Testis (tissue), 3 donors: ENCODE measurements around the gene CHST9. TPM values are rescaled to one million over a fixed set of nuclear protein-coding genes. Genes with fewer than 3 reads are reported as not detected.

Source experiments
- DNase-seq: peaks from one replicate; pipeline ENCODE4 v3.0.0-alpha.2; 2019
- H3K27ac ChIP-seq, 2 donors: fragments of 200-600 bp; sonication (generic); one replicate each; pipeline ENCODE4 v1.5.1; 2019
- H3K27me3 ChIP-seq: fragments of 200-600 bp; sonication (generic); one replicate; pipeline ENCODE4 v1.5.1; 2019
- H3K36me3 ChIP-seq: fragments of 200-600 bp; sonication (generic); one replicate; pipeline ENCODE4 v1.5.1; 2017; ENCODE audit warnings: low read depth; ENCODE audit errors: missing control alignments
- H3K4me1 ChIP-seq: fragments of 200-600 bp; sonication (generic); one replicate; pipeline ENCODE4 v1.5.1; 2019
- H3K4me3 ChIP-seq, 2 donors: fragments of 200-600 bp; sonication (generic); one replicate each; pipeline ENCODE4 v1.5.1; 2017 to 2019
- H3K9me3 ChIP-seq: fragments of 200-600 bp; sonication (generic); one replicate; pipeline ENCODE4 v1.5.1; 2017
- POLR2A ChIP-seq: fragments of 450-650 bp; IDR thresholded peaks from one replicate; pipeline ENCODE4 v1.6.1; 2017; ENCODE audit warnings: antibody characterized with exemption, mild to moderate bottlenecking, moderate library complexity
- WGBS, 2 donors: methylation state at CpG; one replicate each; pipeline ENCODE4 v1.1.5; 2018; 5-methylcytosine and 5-hydroxymethylcytosine counted together
- intact Hi-C: fragments of 100-400 bp; cut with DNase I; formaldehyde crosslinking; loops from one replicate; pipeline ENCODE4 v1.15.1; 2023; ENCODE audit warnings: low total_unique reads
- polyA plus RNA-seq: library from polyadenylated mRNA; stranded (reverse); fragments of 350-450 nt; fragmentation: Illumina TruSeq; extraction: RNeasy Lipid Tissue Mini Kit (QIAGEN cat#74804); gene quantifications from one replicate; pipeline ENCODE4 v1.2.3, GENCODE V29; 2014; ENCODE audit warnings: low read depth, low replicate concordance; ENCODE audit not compliant: insufficient read depth
- total RNA-seq, 2 donors: library from RNA; depleted of rRNA; stranded (reverse); fragments of >200 nt; gene quantifications; one replicate each; pipeline ENCODE4 v1.2.3, GENCODE V29; 2016
- TF ChIP-seq, protein P1 (sequence below), 3 experiments: fragments of 450-650 bp in 2 of 3; fragments of 200-600 bp in 1 of 3; sonication (generic) in 1 of 3; IDR thresholded peaks; one replicate each; pipeline ENCODE4 v1.5.1; 2016 to 2019; ENCODE audit warnings: antibody characterized with exemption in 3 of 3, mild to moderate bottlenecking in 2 of 3, moderate library complexity in 1 of 3

Gene CHST9
- total and polyA plus RNA-seq, 3 donors from 2014 or later: 9.6 to 25.5 (median 20.9) TPM

DNA sequence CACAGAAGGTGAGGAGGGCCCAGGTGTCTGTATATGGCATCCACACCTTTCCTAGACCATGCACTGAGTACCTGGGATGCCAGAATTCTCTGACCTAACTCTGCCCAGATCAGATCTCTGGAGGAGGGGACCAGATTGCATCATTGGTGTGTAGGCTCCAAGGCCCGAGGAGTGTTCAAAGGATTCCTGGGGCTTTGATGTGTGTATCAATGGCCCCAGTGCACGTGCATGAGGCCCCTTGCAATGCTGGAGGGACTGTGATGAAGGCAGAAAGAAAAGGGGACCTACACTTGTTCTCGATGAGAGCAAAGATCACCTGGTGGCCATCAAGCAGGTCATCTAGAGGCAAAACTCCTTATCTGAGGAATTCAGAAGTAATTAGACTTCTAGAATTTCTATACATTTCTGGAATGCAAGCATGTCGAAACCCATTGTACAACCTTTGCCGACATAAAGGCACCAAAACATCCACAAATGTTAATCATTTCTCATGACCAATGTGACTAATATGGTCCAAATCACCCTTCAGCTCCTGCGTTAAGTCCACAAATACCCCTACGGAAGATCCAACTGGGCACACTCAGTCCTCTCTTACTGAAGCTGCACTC, 123.5 kb downstream of the CHST9 start:
- Histone ChIP-seq H3K36me3 (no peaks in the 10 kb centered on the region), H3K4me3 (no peak overlapping the region), H3K4me1 (peaks cover 5% of the 10 kb centered on the region), H3K27ac (no peak overlapping the region), H3K27me3 (no peaks in the 10 kb centered on the region), H3K9me3 (no peaks in the 10 kb centered on the region)
- TF ChIP-seq, protein P1, sequence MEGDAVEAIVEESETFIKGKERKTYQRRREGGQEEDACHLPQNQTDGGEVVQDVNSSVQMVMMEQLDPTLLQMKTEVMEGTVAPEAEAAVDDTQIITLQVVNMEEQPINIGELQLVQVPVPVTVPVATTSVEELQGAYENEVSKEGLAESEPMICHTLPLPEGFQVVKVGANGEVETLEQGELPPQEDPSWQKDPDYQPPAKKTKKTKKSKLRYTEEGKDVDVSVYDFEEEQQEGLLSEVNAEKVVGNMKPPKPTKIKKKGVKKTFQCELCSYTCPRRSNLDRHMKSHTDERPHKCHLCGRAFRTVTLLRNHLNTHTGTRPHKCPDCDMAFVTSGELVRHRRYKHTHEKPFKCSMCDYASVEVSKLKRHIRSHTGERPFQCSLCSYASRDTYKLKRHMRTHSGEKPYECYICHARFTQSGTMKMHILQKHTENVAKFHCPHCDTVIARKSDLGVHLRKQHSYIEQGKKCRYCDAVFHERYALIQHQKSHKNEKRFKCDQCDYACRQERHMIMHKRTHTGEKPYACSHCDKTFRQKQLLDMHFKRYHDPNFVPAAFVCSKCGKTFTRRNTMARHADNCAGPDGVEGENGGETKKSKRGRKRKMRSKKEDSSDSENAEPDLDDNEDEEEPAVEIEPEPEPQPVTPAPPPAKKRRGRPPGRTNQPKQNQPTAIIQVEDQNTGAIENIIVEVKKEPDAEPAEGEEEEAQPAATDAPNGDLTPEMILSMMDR (IDR thresholded peaks at IDR 0.05): no peak
- TF ChIP-seq POLR2A: no peak
- 89 to 92% methylated on average over 7 of the region's 7 CpGs for WGBS, 2 donors
- no peak for DNase-seq
- intact Hi-C loops: no loop called here

DNA sequence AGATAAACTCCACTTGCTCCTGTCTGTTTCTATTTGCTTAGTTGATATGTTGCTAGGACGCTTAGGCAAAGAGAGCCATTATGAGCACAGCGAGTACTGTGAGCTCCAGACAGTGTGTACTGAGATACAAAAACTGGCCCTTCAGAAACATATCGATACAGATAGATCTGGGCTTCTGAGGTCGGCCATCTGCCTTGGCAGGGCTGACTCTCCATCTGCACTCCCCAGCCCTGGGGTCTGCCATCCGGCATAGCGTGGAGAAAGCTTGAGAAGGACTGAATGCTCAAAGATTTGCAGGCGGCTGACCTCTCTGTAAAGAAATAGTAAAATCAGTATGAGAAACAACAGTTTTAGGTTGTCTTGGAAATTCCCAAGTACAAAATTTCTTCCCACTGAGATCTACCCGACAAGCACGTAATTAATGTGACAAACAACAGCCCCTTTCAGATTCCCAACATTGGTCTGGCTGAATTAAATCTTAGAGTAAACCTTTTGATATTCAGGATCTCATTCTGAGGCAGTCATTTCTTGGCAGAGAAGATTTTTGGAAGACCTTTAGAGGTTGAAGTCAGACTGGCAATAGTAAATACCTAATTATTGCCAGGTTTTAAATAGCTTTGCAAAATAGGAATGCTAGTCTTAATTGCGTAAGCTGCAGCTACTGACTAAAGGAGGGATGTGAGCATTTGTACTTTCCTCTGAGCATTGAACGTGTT, 127.4 kb downstream of the CHST9 start:
- Histone ChIP-seq H3K4me1 (peaks cover 5% of the 10 kb centered on the region), H3K27ac (no peak overlapping the region), H3K4me3 (no peak overlapping the region), H3K9me3 (no peaks in the 10 kb centered on the region), H3K27me3 (no peaks in the 10 kb centered on the region), H3K36me3 (no peaks in the 10 kb centered on the region)
- peak; percentile 15 for DNase-seq
- 29 to 39% methylated on average over 10 to 11 of the region's 11 CpGs for WGBS, 2 donors
- intact Hi-C loops: no loop called here
- TF ChIP-seq, protein P1 (IDR thresholded peaks at IDR 0.05): no peak
- no peak for TF ChIP-seq POLR2A

DNA sequence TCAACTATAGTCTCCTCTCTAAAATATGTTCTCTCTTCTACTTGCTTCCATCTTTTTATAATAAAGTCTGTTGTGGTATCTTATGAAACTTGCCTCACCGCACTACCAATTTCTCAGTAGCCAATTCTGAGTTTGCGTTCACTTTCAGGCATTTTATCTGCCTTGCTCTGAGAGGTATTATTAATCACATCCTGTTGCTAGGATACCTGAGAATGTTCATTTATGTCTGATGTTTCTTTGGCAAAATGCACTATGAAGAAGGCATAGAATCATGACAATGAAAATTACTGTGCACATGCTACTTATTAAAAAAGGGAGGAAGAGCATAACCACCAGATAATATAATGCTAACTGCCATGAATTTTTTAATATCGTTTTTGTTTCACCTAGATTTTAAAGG, 130.2 kb downstream of the CHST9 start:
- DNase-seq: no peak
- Histone ChIP-seq H3K4me1 (peaks cover 5% of the 10 kb centered on the region), H3K9me3 (no peaks in the 10 kb centered on the region), H3K27ac (no peak overlapping the region), H3K4me3 (no peak overlapping the region), H3K36me3 (no peaks in the 10 kb centered on the region), H3K27me3 (no peaks in the 10 kb centered on the region)
- 69 to 78% methylated on average over 3 of the region's 3 CpGs for WGBS, 2 donors
- intact Hi-C loops: no loop called here
- TF ChIP-seq POLR2A: no peak
- TF ChIP-seq, protein P1 (IDR thresholded peaks at IDR 0.05): no peak

DNA sequence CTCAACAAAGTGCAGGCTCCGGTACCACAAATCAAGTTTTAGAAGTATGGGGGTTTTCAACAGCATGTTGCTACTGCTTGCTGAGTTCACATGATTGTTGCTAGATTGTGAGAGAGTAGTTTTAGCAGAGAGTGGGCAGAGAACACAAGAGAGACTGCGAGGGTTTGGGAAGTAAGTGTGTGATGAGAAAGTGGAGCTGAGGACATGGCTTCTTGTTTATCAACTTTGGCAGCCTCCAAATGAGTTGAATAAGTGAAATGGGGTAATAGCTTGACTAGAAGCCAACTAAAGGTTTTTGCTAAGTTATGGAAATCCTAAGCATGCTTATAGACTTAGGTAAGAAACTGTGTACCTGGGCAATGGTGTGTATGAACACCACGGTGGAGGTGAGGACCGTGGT, 135.1 kb downstream of the CHST9 start:
- TF ChIP-seq POLR2A: no peak
- TF ChIP-seq, protein P1 (IDR thresholded peaks at IDR 0.05): no peak
- no peak for DNase-seq
- H3K4me1 ChIP-seq: no peaks in the 10 kb centered on the region
- no peak overlapping the region for H3K27ac ChIP-seq
- intact Hi-C loops: no loop called here
- H3K9me3 ChIP-seq: no peaks in the 10 kb centered on the region
- no peak overlapping the region for H3K4me3 ChIP-seq
- no peaks in the 10 kb centered on the region for H3K36me3 ChIP-seq
- 83 to 91% methylated on average over 4 of the region's 4 CpGs for WGBS, 2 donors
- H3K27me3 ChIP-seq: no peaks in the 10 kb centered on the region
